IMR-90 (cell line): ENCODE data around the gene PSORS1C2. TPM values are rescaled to one million over a fixed set of nuclear protein-coding genes. Genes with fewer than 3 reads are reported as not detected.

Source experiments
- ATAC-seq: fragments of 200-7000 bp; cut with Tn5 transposase; 2 replicates; pipeline ENCODE4 v1.9.1; 2020; ENCODE audit warnings: low read depth, mild to moderate bottlenecking, moderate library complexity
- BruUV-seq: library from RNA; stranded (reverse); fragments of 400-500 nt; replicated peaks from 2 replicates; lab custom pipeline; 2021; lab: Mats Ljungman, UMichigan
- CTCF ChIA-PET: fragments of 300-600 bp; formaldehyde crosslinking; extraction: SDS; loops from one replicate; lab custom pipeline; 2021; ENCODE audit warnings: antibody characterized with exemption; lab: Yijun Ruan, JAX
- POLR2A ChIA-PET: fragments of 300-600 bp; sonication (Branson Sonifier 250); formaldehyde crosslinking; loops from one replicate; lab custom pipeline; 2022; ENCODE audit warnings: antibody characterized with exemption; ENCODE audit not compliant: unreplicated experiment; lab: Charles Lee
- DNase-seq: peaks from one replicate; pipeline ENCODE4 v3.0.0; 2013
- H2AFZ ChIP-seq: replicated peaks from 2 replicates; pipeline ENCODE3; 2013; ENCODE audit warnings: low read length, mild to moderate bottlenecking; ENCODE audit not compliant: poor library complexity
- H2AK5ac ChIP-seq: 2 replicates; pipeline ENCODE4 v1.6.1; 2013; ENCODE audit warnings: low read depth, low read length, inconsistent platforms
- H2AK9ac ChIP-seq: replicated peaks from 2 replicates; pipeline ENCODE3; 2013; ENCODE audit warnings: mild to moderate bottlenecking, low read depth, low read length, moderate library complexity; ENCODE audit not compliant: poor library complexity
- H2BK120ac ChIP-seq: 2 replicates; pipeline ENCODE4 v1.6.1; 2013; ENCODE audit warnings: low read depth, low read length, inconsistent platforms
- H2BK15ac ChIP-seq: 3 replicates; pipeline ENCODE4 v1.6.1; 2013; ENCODE audit warnings: low read depth, low read length, inconsistent platforms
- H2BK20ac ChIP-seq: 2 replicates; pipeline ENCODE4 v1.6.1; 2013; ENCODE audit warnings: low read depth, mild to moderate bottlenecking, inconsistent platforms, low read length, moderate library complexity
- H2BK5ac ChIP-seq: 2 replicates; pipeline ENCODE4 v1.6.1; 2013; ENCODE audit warnings: mild to moderate bottlenecking, low read depth, low read length, inconsistent platforms; ENCODE audit not compliant: poor library complexity, severe bottlenecking
- H3K14ac ChIP-seq: replicated peaks from 2 replicates; pipeline ENCODE4 v1.6.1; 2013; ENCODE audit warnings: low read depth, low read length, inconsistent platforms
- H3K18ac ChIP-seq: 2 replicates; pipeline ENCODE4 v1.6.1; 2013; ENCODE audit warnings: low read depth, low read length, control low read depth
- H3K23ac ChIP-seq: 2 replicates; pipeline ENCODE4 v1.6.1; 2013; ENCODE audit warnings: low read depth, low read length, inconsistent platforms
- H3K27ac ChIP-seq: 2 replicates; pipeline ENCODE4 v1.5.1; 2013; ENCODE audit warnings: mild to moderate bottlenecking, control low read depth, low read length; ENCODE audit not compliant: insufficient read depth
- H3K27me3 ChIP-seq: 2 replicates; pipeline ENCODE4 v1.6.1; 2013; ENCODE audit warnings: low read length; ENCODE audit not compliant: control insufficient read depth, insufficient read depth
- H3K36me3 ChIP-seq: 2 replicates; pipeline ENCODE4 v1.6.1; 2013; ENCODE audit warnings: low read length, mixed read lengths; ENCODE audit not compliant: control insufficient read depth, insufficient read depth
- H3K4ac ChIP-seq: 2 replicates; pipeline ENCODE4 v1.6.1; 2013; ENCODE audit warnings: low read depth, low read length, inconsistent platforms
- H3K4me1 ChIP-seq: 2 replicates; pipeline ENCODE4 v1.6.1; 2013; ENCODE audit warnings: low read length, mixed read lengths; ENCODE audit not compliant: control insufficient read depth, insufficient read depth
- H3K4me2 ChIP-seq: 2 replicates; pipeline ENCODE4 v1.6.1; 2013; ENCODE audit warnings: low read depth, mild to moderate bottlenecking, control low read depth, low read length, moderate library complexity
- H3K4me3 ChIP-seq: 2 replicates; pipeline ENCODE4 v1.5.1; 2013; ENCODE audit warnings: low read depth, mild to moderate bottlenecking, control low read depth, low read length, moderate library complexity; ENCODE audit not compliant: insufficient read depth
- H3K56ac ChIP-seq: 2 replicates; pipeline ENCODE4 v1.6.1; 2013; ENCODE audit warnings: low read length, inconsistent platforms; ENCODE audit not compliant: insufficient read depth; ENCODE audit errors: extremely low read depth
- H3K79me1 ChIP-seq, 2 experiments: 2 replicates each; pipeline ENCODE4 v1.6.1; 2013; ENCODE audit warnings: low read length in 2 of 2, inconsistent platforms in 1 of 2, low read depth in 1 of 2
- H3K9ac ChIP-seq: 2 replicates; pipeline ENCODE4 v1.6.1; 2013; ENCODE audit warnings: low read depth, low read length, control low read depth
- H3K9me1 ChIP-seq: 2 replicates; pipeline ENCODE4 v1.6.1; 2013; ENCODE audit warnings: low read length, inconsistent platforms; ENCODE audit not compliant: insufficient read depth
- H3K9me3 ChIP-seq: 2 replicates; pipeline ENCODE4 v1.6.1; 2013; ENCODE audit warnings: low read length; ENCODE audit not compliant: control insufficient read depth, insufficient read depth
- H4K20me1 ChIP-seq: 2 replicates; pipeline ENCODE4 v1.6.1; 2013; ENCODE audit warnings: low read length, inconsistent platforms; ENCODE audit not compliant: insufficient read depth
- H4K5ac ChIP-seq: 2 replicates; pipeline ENCODE4 v1.6.1; 2013; ENCODE audit warnings: mild to moderate bottlenecking, low read depth, low read length, control low read depth
- H4K8ac ChIP-seq, 2 experiments: 2 replicates each; pipeline ENCODE4 v1.6.1; 2013; ENCODE audit warnings: low read depth in 2 of 2, low read length in 2 of 2, control low read depth in 1 of 2, inconsistent platforms in 1 of 2
- H4K91ac ChIP-seq: 2 replicates; pipeline ENCODE4 v1.6.1; 2013; ENCODE audit warnings: low read depth, low read length, inconsistent platforms; ENCODE audit not compliant: insufficient read depth
- BHLHE40 ChIP-seq: fragments of 150-350 bp; IDR thresholded peaks from 2 replicates; pipeline ENCODE4 v1.6.1; 2016; ENCODE audit warnings: mild to moderate bottlenecking, low read depth, low read length
- CEBPB ChIP-seq: IDR thresholded peaks from 2 replicates; pipeline ENCODE4 v1.6.1; 2012; ENCODE audit warnings: low read depth, low read length, improper control_type of control experiment
- CTCF ChIP-seq: conservative IDR thresholded peaks from 2 replicates; pipeline ENCODE4 v1.5.1; 2012; ENCODE audit warnings: mild to moderate bottlenecking, low read depth, low read length, improper control_type of control experiment
- ELK1 ChIP-seq: fragments of 150-350 bp; IDR thresholded peaks from 2 replicates; pipeline ENCODE4 v1.6.1; 2016; ENCODE audit warnings: low read depth, mild to moderate bottlenecking, low read length, moderate library complexity, borderline replicate concordance
- FOS ChIP-seq: fragments of 150-350 bp; IDR thresholded peaks from 2 replicates; pipeline ENCODE4 v1.6.1; 2016; ENCODE audit warnings: low read depth, low read length
- POLR2A ChIP-seq: IDR thresholded peaks from 2 replicates; pipeline ENCODE4 v1.6.1; 2012; ENCODE audit warnings: mild to moderate bottlenecking, low read depth, low read length
- RFX5 ChIP-seq: IDR thresholded peaks from 2 replicates; pipeline ENCODE4 v1.8.0; 2012; ENCODE audit warnings: low read depth, mild to moderate bottlenecking, low read length, moderate library complexity
- USF2 ChIP-seq: fragments of 150-350 bp; IDR thresholded peaks from 2 replicates; pipeline ENCODE4 v1.6.1; 2017; ENCODE audit warnings: mild to moderate bottlenecking, antibody characterized with exemption, low read length, low read depth
- WGBS, 2 experiments: methylation state at CpG; one replicate each; pipeline versions ENCODE4 v1.1.5 to v1.1.7; 2013; ENCODE audit warnings: missing lambda C conversion rate in 2 of 2; ENCODE audit not compliant: insufficient read length in 1 of 2; ENCODE audit errors: extremely low coverage in 2 of 2; 5-methylcytosine and 5-hydroxymethylcytosine counted together
- dilution Hi-C: fragments of 300-500 bp; cut with HindIII; formaldehyde crosslinking; loops from one replicate; pipeline ENCODE4 v1.14.3; 2018; ENCODE audit warnings: low sequenced_read_pairs; ENCODE audit not compliant: unreplicated experiment
- in situ Hi-C: fragments of 300-500 bp; cut with MboI; formaldehyde crosslinking; loops from 3 replicates; pipeline ENCODE4 v1.14.3; 2019; ENCODE audit warnings: low sequenced_read_pairs, inconsistent platforms, mixed read lengths
- intact Hi-C: fragments of 100-400 bp; cut with micrococcal nuclease; formaldehyde crosslinking; loops from 2 replicates; pipeline ENCODE4 v1.10.0; 2022
- polyA plus RNA-seq, 3 experiments: library from polyadenylated mRNA; depleted of rRNA; stranded (reverse); fragments of >200 nt; gene quantifications; 2 replicates each; pipeline ENCODE4 v1.2.3, GENCODE V29; 2012; ENCODE audit warnings: low replicate concordance in 1 of 3
- total RNA-seq: library from RNA; depleted of rRNA; stranded (reverse); fragments of >200 nt; gene quantifications from 2 replicates; pipeline ENCODE4 v1.2.3, GENCODE V29; 2012

The PSORS1C2 gene
- total and polyA plus RNA-seq, 2 of the 4 experiments (the other 2 are of a cell fraction), result not detected

DNA sequence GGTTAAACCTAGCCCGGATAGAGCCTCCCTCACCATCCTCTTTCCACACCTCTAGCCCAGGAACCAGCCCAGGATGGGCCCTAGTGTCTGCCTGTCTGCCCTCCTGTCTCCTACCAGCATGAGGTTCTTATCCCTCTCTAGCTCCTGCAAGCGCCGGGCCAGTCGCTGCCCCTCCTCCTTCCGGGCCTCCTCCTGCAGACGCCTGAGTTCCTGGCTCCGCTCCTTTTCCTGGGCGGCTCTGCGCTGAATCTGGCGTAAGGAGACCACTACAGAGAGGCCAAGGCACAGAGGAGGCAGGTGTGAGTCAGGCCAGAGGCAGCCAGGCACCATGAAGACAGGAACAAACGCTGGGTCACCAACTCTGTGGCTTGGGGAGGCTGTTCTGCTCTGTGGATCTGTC lies 4.3 kb upstream of the PSORS1C2 start:
- ATAC-seq, result peak; percentile 87
- H4K8ac ChIP-seq, result peak overlapping the region in 1 of 2 experiments; percentile 37; a peak in 1 of 4 replicates
- dilution Hi-C loops, result no loop called here
- peak overlapping the region; percentile 7 for H2AK9ac ChIP-seq
- WGBS, 2 experiments, result no CpG with 5 or more reads among the region's 11 CpGs
- no peak overlapping the region for H4K5ac ChIP-seq
- no peak overlapping the region for H3K4me2 ChIP-seq
- no peaks in the 10 kb centered on the region; the same call in 1 of the 2 replicates for H4K20me1 ChIP-seq
- H3K27me3 ChIP-seq, result no peaks in the 10 kb centered on the region
- peak overlapping the region; percentile 37; the same call in 1 of the 2 replicates for H3K14ac ChIP-seq
- H3K9me3 ChIP-seq, result no peaks in the 10 kb centered on the region
- H3K18ac ChIP-seq, result no peak overlapping the region
- peaks cover 13% of the 10 kb centered on the region for H3K4me1 ChIP-seq
- H3K23ac ChIP-seq, result no peak overlapping the region
- TF ChIP-seq CTCF, result no peak
- TF ChIP-seq ELK1, result no peak
- TF ChIP-seq RFX5, result no peak
- peak; percentile 58; the same call in 1 of the 2 replicates for TF ChIP-seq CEBPB
- TF ChIP-seq POLR2A, result no peak
- TF ChIP-seq BHLHE40, result 0 out of 2 replicates have a peak, but pooled peaks have one; percentile 6
- no peak for TF ChIP-seq FOS
- TF ChIP-seq USF2, result no peak
- peak overlapping the region; percentile 53 for H2AFZ ChIP-seq
- in situ Hi-C loops, result no loop called here
- peaks cover 20% of the 10 kb centered on the region for H3K36me3 ChIP-seq
- H3K56ac ChIP-seq, result no peak overlapping the region
- 0 out of 2 replicates have a peak overlapping the region, but pooled peaks have one; percentile 6 for H3K9ac ChIP-seq
- no peak overlapping the region for H3K4me3 ChIP-seq
- H3K27ac ChIP-seq, result no peak overlapping the region
- intact Hi-C loops, result no loop called here
- no TSS peak for BruUV-seq
- 0 out of 2 replicates have a peak overlapping the region, but pooled peaks have one; percentile 23 for H3K4ac ChIP-seq
- ChIA-PET CTCF (interaction anchor here (0.9 kb wide), 1 partner anchor 223 kb away, joined by 3 read pairs; no protein-coding TSS in a partner anchor), POLR2A (interaction anchor here (0.5 kb wide), 1 partner anchor 59 kb away, joined by 3 read pairs; no protein-coding TSS in a partner anchor)
- H3K9me1 ChIP-seq, result peaks cover 15% of the 10 kb centered on the region
- peak overlapping the region; percentile 26 for H2BK5ac ChIP-seq
- no peak overlapping the region; the same call in 2 of the 3 replicates for H2BK15ac ChIP-seq
- no peak overlapping the region for H2BK20ac ChIP-seq
- no peak overlapping the region; the same call in 1 of the 2 replicates for H4K91ac ChIP-seq
- no peak overlapping the region for H2AK5ac ChIP-seq
- peak; percentile 78 for DNase-seq
- H3K79me1 ChIP-seq, result no peaks in the 10 kb centered on the region
- peak overlapping the region; percentile 39 for H2BK120ac ChIP-seq
